HUES6 (cell line): ENCODE results near the gene CDH10.

ENCODE experiments used
- H3K27ac ChIP-seq: 2 replicates; pipeline ENCODE4 v1.7.0; 2013; ENCODE audit warnings: low read depth, mild to moderate bottlenecking, low read length, inconsistent platforms
- H3K27me3 ChIP-seq: 2 replicates; pipeline ENCODE4 v1.6.1; 2013; ENCODE audit warnings: low read length; ENCODE audit not compliant: control insufficient read depth, insufficient read depth
- H3K36me3 ChIP-seq: 2 replicates; pipeline ENCODE4 v1.6.1; 2013; ENCODE audit warnings: low read length; ENCODE audit not compliant: control insufficient read depth, insufficient read depth
- H3K4me1 ChIP-seq: 2 replicates; pipeline ENCODE4 v1.6.1; 2013; ENCODE audit warnings: low read length; ENCODE audit not compliant: control insufficient read depth, insufficient read depth
- H3K4me3 ChIP-seq: 2 replicates; pipeline ENCODE4 v1.5.1; 2013; ENCODE audit warnings: low read depth, low read length
- H3K9ac ChIP-seq: one replicate; pipeline ENCODE4 v1.6.1; 2013; ENCODE audit warnings: mild to moderate bottlenecking, low read length
- H3K9me3 ChIP-seq: 2 replicates; pipeline ENCODE4 v1.6.1; 2013; ENCODE audit warnings: low read depth, low read length; ENCODE audit not compliant: control insufficient read depth, insufficient read depth

The CDH10 gene

GRCh38 chr5:24609706-24610105 lies 35.1 kb downstream of the CDH10 start:
- no peaks in the 10 kb centered on the region for H3K36me3 ChIP-seq
- H3K4me3 ChIP-seq, result no peak overlapping the region
- H3K9ac ChIP-seq, result no peak overlapping the region
- no peaks in the 10 kb centered on the region for H3K4me1 ChIP-seq
- H3K9me3 ChIP-seq, result no peaks in the 10 kb centered on the region
- no peak overlapping the region for H3K27ac ChIP-seq
- no peaks in the 10 kb centered on the region for H3K27me3 ChIP-seq

GRCh38 chr5:24606971-24607370 lies 37.8 kb downstream of the CDH10 start:
- Histone ChIP-seq H3K27me3 (no peaks in the 10 kb centered on the region), H3K9ac (no peak overlapping the region), H3K9me3 (no peaks in the 10 kb centered on the region), H3K4me3 (no peak overlapping the region), H3K27ac (no peak overlapping the region), H3K4me1 (no peaks in the 10 kb centered on the region), H3K36me3 (no peaks in the 10 kb centered on the region)

- no peaks in the 10 kb centered on the region for H3K27me3 ChIP-seq
Observed at GRCh38 chr5:24602188-24602587, 42.6 kb downstream of the CDH10 start.

GRCh38 chr5:24598956-24599355 lies 45.8 kb downstream of the CDH10 start:
- Histone ChIP-seq H3K4me1 (no peaks in the 10 kb centered on the region), H3K27me3 (no peaks in the 10 kb centered on the region), H3K9me3 (no peaks in the 10 kb centered on the region), H3K27ac (no peak overlapping the region), H3K9ac (no peak overlapping the region), H3K4me3 (no peak overlapping the region), H3K36me3 (no peaks in the 10 kb centered on the region)

More at GRCh38 chr5:24602188-24602587, 42.6 kb downstream of the CDH10 start:
- Histone ChIP-seq H3K4me3 (no peak overlapping the region), H3K9ac (no peak overlapping the region), H3K4me1 (no peaks in the 10 kb centered on the region), H3K9me3 (no peaks in the 10 kb centered on the region), H3K36me3 (no peaks in the 10 kb centered on the region), H3K27ac (no peak overlapping the region)

- Histone ChIP-seq H3K9ac (no peak overlapping the region), H3K4me1 (no peaks in the 10 kb centered on the region), H3K27me3 (no peaks in the 10 kb centered on the region), H3K36me3 (no peaks in the 10 kb centered on the region), H3K4me3 (no peak overlapping the region), H3K27ac (no peak overlapping the region), H3K9me3 (no peaks in the 10 kb centered on the region)
Observed at GRCh38 chr5:24595329-24595728, 49.4 kb downstream of the CDH10 start.

GRCh38 chr5:24591426-24591825 lies 53.4 kb downstream of the CDH10 start:
- H3K27me3 ChIP-seq, result no peaks in the 10 kb centered on the region
- no peaks in the 10 kb centered on the region for H3K4me1 ChIP-seq
- no peak overlapping the region for H3K4me3 ChIP-seq
- H3K36me3 ChIP-seq, result no peaks in the 10 kb centered on the region
- H3K9ac ChIP-seq, result no peak overlapping the region
- no peaks in the 10 kb centered on the region for H3K9me3 ChIP-seq
- H3K27ac ChIP-seq, result no peak overlapping the region

- Histone ChIP-seq H3K9me3 (no peaks in the 10 kb centered on the region), H3K27me3 (no peaks in the 10 kb centered on the region), H3K27ac (no peak overlapping the region), H3K4me3 (no peak overlapping the region), H3K4me1 (no peaks in the 10 kb centered on the region), H3K9ac (no peak overlapping the region), H3K36me3 (no peaks in the 10 kb centered on the region)
Observed at GRCh38 chr5:24589566-24589965, 55.2 kb downstream of the CDH10 start.

GRCh38 chr5:24585751-24586150 lies 59.0 kb downstream of the CDH10 start:
- Histone ChIP-seq H3K9me3 (no peaks in the 10 kb centered on the region), H3K4me3 (no peak overlapping the region), H3K4me1 (no peaks in the 10 kb centered on the region), H3K27ac (no peak overlapping the region), H3K36me3 (no peaks in the 10 kb centered on the region), H3K9ac (no peak overlapping the region), H3K27me3 (no peaks in the 10 kb centered on the region)

GRCh38 chr5:24571302-24571701 lies 73.5 kb downstream of the CDH10 start:
- H3K4me1 ChIP-seq, result no peaks in the 10 kb centered on the region
- no peaks in the 10 kb centered on the region for H3K36me3 ChIP-seq
- no peaks in the 10 kb centered on the region for H3K9me3 ChIP-seq
- no peak overlapping the region for H3K9ac ChIP-seq
- H3K27me3 ChIP-seq, result no peaks in the 10 kb centered on the region
- no peak overlapping the region for H3K27ac ChIP-seq
- no peak overlapping the region for H3K4me3 ChIP-seq

- Histone ChIP-seq H3K27ac (no peak overlapping the region), H3K4me3 (no peak overlapping the region), H3K9ac (no peak overlapping the region), H3K36me3 (no peaks in the 10 kb centered on the region), H3K9me3 (no peaks in the 10 kb centered on the region), H3K4me1 (no peaks in the 10 kb centered on the region), H3K27me3 (no peaks in the 10 kb centered on the region)
Observed at GRCh38 chr5:24566933-24567332, 77.8 kb downstream of the CDH10 start.

- Histone ChIP-seq H3K27ac (no peak overlapping the region), H3K36me3 (no peaks in the 10 kb centered on the region), H3K4me3 (no peak overlapping the region), H3K9ac (no peak overlapping the region), H3K27me3 (no peaks in the 10 kb centered on the region), H3K4me1 (no peaks in the 10 kb centered on the region), H3K9me3 (no peaks in the 10 kb centered on the region)
Observed at GRCh38 chr5:24555229-24555628, 89.5 kb downstream of the CDH10 start.

GRCh38 chr5:24547132-24547531 lies 97.6 kb downstream of the CDH10 start:
- Histone ChIP-seq H3K9me3 (no peaks in the 10 kb centered on the region), H3K27ac (no peak overlapping the region), H3K27me3 (no peaks in the 10 kb centered on the region), H3K36me3 (no peaks in the 10 kb centered on the region), H3K9ac (no peak overlapping the region), H3K4me3 (no peak overlapping the region), H3K4me1 (no peaks in the 10 kb centered on the region)
